H9 (cell line): ENCODE results near the gene BCAS1. TPM values are rescaled to one million over a fixed set of nuclear protein-coding genes. Genes with fewer than 3 reads are reported as not detected.

Source experiments
- DNase-seq: peaks from one replicate; pipeline ENCODE4 v3.0.0-alpha.2; 2017
- H2AFZ ChIP-seq: one replicate; pipeline ENCODE4 v1.6.1; 2013; ENCODE audit warnings: mild to moderate bottlenecking, low read length, control low read depth, moderate library complexity
- H2AK5ac ChIP-seq: 2 replicates; pipeline ENCODE4 v1.6.1; 2013; ENCODE audit warnings: low read length, control low read depth, mixed read lengths; ENCODE audit not compliant: insufficient read length
- H2BK120ac ChIP-seq: one replicate; pipeline ENCODE4 v1.6.1; 2013; ENCODE audit warnings: low read depth, mild to moderate bottlenecking, low read length, control low read depth, inconsistent platforms; ENCODE audit not compliant: poor library complexity, severe bottlenecking
- H2BK12ac ChIP-seq: 2 replicates; pipeline ENCODE4 v1.6.1; 2013; ENCODE audit warnings: low read length, control low read depth, mixed read lengths, low read depth; ENCODE audit not compliant: insufficient read length
- H2BK15ac ChIP-seq: 2 replicates; pipeline ENCODE4 v1.6.1; 2013; ENCODE audit warnings: low read depth, low read length, control low read depth
- H2BK20ac ChIP-seq: one replicate; pipeline ENCODE4 v1.6.1; 2013; ENCODE audit warnings: low read depth, mild to moderate bottlenecking, low read length, control low read depth, inconsistent platforms; ENCODE audit not compliant: poor library complexity, severe bottlenecking
- H2BK5ac ChIP-seq: 2 replicates; pipeline ENCODE4 v1.6.1; 2013; ENCODE audit warnings: low read length, control low read depth, mixed read lengths; ENCODE audit not compliant: insufficient read length
- H3K14ac ChIP-seq: 2 replicates; pipeline ENCODE4 v1.6.1; 2013; ENCODE audit warnings: low read length, control low read depth; ENCODE audit not compliant: insufficient read depth
- H3K18ac ChIP-seq: 2 replicates; pipeline ENCODE4 v1.6.1; 2013; ENCODE audit warnings: low read depth, mild to moderate bottlenecking, mixed read lengths, low read length, control low read depth; ENCODE audit not compliant: insufficient read length
- H3K23ac ChIP-seq: 2 replicates; pipeline ENCODE4 v1.6.1; 2013; ENCODE audit warnings: low read length, control low read depth, mixed read lengths, low read depth; ENCODE audit not compliant: insufficient read length
- H3K23me2 ChIP-seq: 2 replicates; pipeline ENCODE4 v1.6.1; 2013; ENCODE audit warnings: low read depth, mild to moderate bottlenecking, mixed read lengths, low read length, control low read depth; ENCODE audit not compliant: insufficient read length, poor library complexity, severe bottlenecking
- H3K27ac ChIP-seq: 2 replicates; pipeline ENCODE4 v1.5.1; 2013; ENCODE audit warnings: low read length, control low read depth, mixed read lengths, low read depth; ENCODE audit not compliant: insufficient read length
- H3K27me3 ChIP-seq: 2 replicates; pipeline ENCODE4 v1.6.1; 2013; ENCODE audit warnings: low read length, control low read depth, inconsistent platforms; ENCODE audit not compliant: insufficient read depth
- H3K4ac ChIP-seq: 2 replicates; pipeline ENCODE4 v1.6.1; 2013; ENCODE audit warnings: low read depth, mild to moderate bottlenecking, control low read depth, inconsistent platforms, low read length, moderate library complexity
- H3K4me1 ChIP-seq: 2 replicates; pipeline ENCODE4 v1.6.1; 2013; ENCODE audit warnings: low read length, control low read depth, inconsistent platforms; ENCODE audit not compliant: insufficient read depth
- H3K4me2 ChIP-seq: 2 replicates; pipeline ENCODE4 v1.6.1; 2013; ENCODE audit warnings: low read length, control low read depth, mixed read lengths; ENCODE audit not compliant: insufficient read length, insufficient read depth
- H3K56ac ChIP-seq: 2 replicates; pipeline ENCODE4 v1.6.1; 2013; ENCODE audit warnings: low read depth, mild to moderate bottlenecking, mixed read lengths, low read length, control low read depth; ENCODE audit not compliant: insufficient read length
- H3K79me1 ChIP-seq: 2 replicates; pipeline ENCODE4 v1.6.1; 2013; ENCODE audit warnings: low read depth, mild to moderate bottlenecking, moderate library complexity, low read length, control low read depth, inconsistent platforms; ENCODE audit not compliant: insufficient read depth, poor library complexity, severe bottlenecking
- H3K79me2 ChIP-seq: 2 replicates; pipeline ENCODE4 v1.6.1; 2013; ENCODE audit warnings: low read length, control low read depth, inconsistent platforms; ENCODE audit not compliant: insufficient read depth
- H3K9ac ChIP-seq: 2 replicates; pipeline ENCODE4 v1.6.1; 2013; ENCODE audit warnings: low read length, control low read depth, mixed read lengths; ENCODE audit not compliant: insufficient read length; ENCODE audit errors: extremely low read depth
- H3K9me3 ChIP-seq: one replicate; pipeline ENCODE4 v1.6.1; 2013; ENCODE audit warnings: low read depth, low read length, inconsistent platforms; ENCODE audit not compliant: control insufficient read depth
- H3T11ph ChIP-seq: one replicate; pipeline ENCODE4 v1.6.1; 2013; ENCODE audit warnings: mild to moderate bottlenecking, low read length, control low read depth, inconsistent platforms
- H4K20me1 ChIP-seq: one replicate; pipeline ENCODE4 v1.6.1; 2013; ENCODE audit not compliant: control insufficient read depth, insufficient read length, insufficient read depth
- H4K5ac ChIP-seq: 2 replicates; pipeline ENCODE4 v1.6.1; 2013; ENCODE audit warnings: low read depth, mild to moderate bottlenecking, mixed read lengths, low read length, control low read depth; ENCODE audit not compliant: insufficient read length
- H4K8ac ChIP-seq: replicated peaks from 2 replicates; pipeline ENCODE4 v1.6.1; 2013; ENCODE audit warnings: low read length, control low read depth, mixed read lengths, low read depth; ENCODE audit not compliant: insufficient read length
- H4K91ac ChIP-seq: 2 replicates; pipeline ENCODE4 v1.6.1; 2013; ENCODE audit warnings: low read depth, mild to moderate bottlenecking, moderate library complexity, mixed read lengths, low read length, control low read depth; ENCODE audit not compliant: insufficient read length
- H3K27ac Mint-ChIP-seq, 3 experiments: 2 replicates in 2 of 3; 3 replicates in 1 of 3; pipeline ENCODE4 v1.8.0; 2020 to 2021; ENCODE audit warnings: mixed read lengths in 3 of 3, mild to moderate bottlenecking in 1 of 3, moderate library complexity in 1 of 3
- H3K27me3 Mint-ChIP-seq: 2 replicates; pipeline ENCODE4 v1.8.0; 2021; ENCODE audit warnings: low read depth, mild to moderate bottlenecking, moderate library complexity, mixed read lengths
- H3K36me3 Mint-ChIP-seq, 3 experiments: 2 replicates in 2 of 3; 3 replicates in 1 of 3; pipeline ENCODE4 v1.8.0; 2020 to 2021; ENCODE audit warnings: low read depth in 3 of 3, mixed read lengths in 3 of 3; ENCODE audit not compliant: insufficient read depth in 1 of 3
- H3K4me1 Mint-ChIP-seq, 2 experiments: 2 replicates each; pipeline ENCODE4 v1.8.0; 2020; ENCODE audit warnings: mixed read lengths in 2 of 2
- H3K4me3 Mint-ChIP-seq, 2 experiments: 2 replicates in 1 of 2; 3 replicates in 1 of 2; pipeline ENCODE4 v1.8.0; 2020 to 2021; ENCODE audit warnings: mild to moderate bottlenecking in 2 of 2, mixed read lengths in 2 of 2, moderate library complexity in 1 of 2
- H3K9me3 Mint-ChIP-seq, 2 experiments: 2 replicates in 1 of 2; 3 replicates in 1 of 2; pipeline ENCODE4 v1.8.0; 2020; ENCODE audit warnings: mild to moderate bottlenecking in 2 of 2, mixed read lengths in 2 of 2, moderate library complexity in 1 of 2
- CTCF ChIP-seq: fragments of 200-600 bp; sonication (generic); conservative IDR thresholded peaks from 3 replicates; pipeline ENCODE4 v1.8.0; 2021; ENCODE audit warnings: antibody characterized with exemption, mild to moderate bottlenecking
- WGBS: extraction: QIAGEN DNeasy Blood & Tissue Kit; methylation state at CpG from one replicate; pipeline ENCODE4 v1.1.7; 2013; ENCODE audit warnings: missing lambda C conversion rate, low lambda C conversion rate, mixed read lengths; ENCODE audit not compliant: insufficient read length; ENCODE audit errors: extremely low coverage; 5-methylcytosine and 5-hydroxymethylcytosine counted together
- total RNA-seq: library from RNA; stranded (reverse); gene quantifications from 2 replicates; pipeline ENCODE4 v1.2.1, GENCODE V29; 2021

Gene BCAS1
- total RNA-seq, 1 experiment from 2014 or later = 0.15 TPM

DNA sequence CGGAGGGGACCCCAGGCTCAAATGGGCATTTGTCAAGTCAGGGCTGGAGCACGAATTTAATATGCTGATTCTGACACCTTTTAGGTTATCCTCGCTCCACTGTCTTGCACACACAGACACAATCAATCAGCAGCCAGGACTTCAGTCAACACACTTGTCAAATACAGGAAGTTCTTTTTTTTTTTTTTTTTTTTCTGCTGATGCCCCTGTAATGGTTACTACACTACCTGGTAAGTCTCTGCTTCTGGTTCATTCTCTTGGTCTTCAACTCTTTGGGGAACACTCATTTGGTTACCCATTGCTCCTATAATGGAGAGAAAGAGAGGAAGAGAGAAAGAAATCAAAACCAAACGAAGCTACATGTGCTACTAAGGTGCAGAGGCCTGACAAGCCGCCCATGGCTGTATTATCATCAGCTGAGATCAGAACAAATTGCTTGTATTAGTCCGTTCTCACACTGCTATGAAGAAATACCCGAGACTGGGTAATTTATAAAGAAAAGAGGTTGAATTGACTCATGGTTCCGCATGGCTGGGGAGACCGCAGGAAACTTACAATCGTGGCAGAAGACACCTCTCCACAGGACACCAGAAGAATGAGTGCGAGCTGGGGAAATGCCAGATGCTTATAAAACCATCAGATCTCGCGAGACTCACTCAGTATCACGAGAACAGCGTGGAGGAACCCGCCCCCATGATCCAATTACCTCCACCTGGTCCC is 11.8 kb downstream of the BCAS1 start:
- Histone ChIP-seq H3K27me3 (no peaks in the 10 kb centered on the region), H4K91ac (no peak overlapping the region), H3K14ac (no peak overlapping the region), H4K20me1 (no peaks in the 10 kb centered on the region), H3K4me1 (no peaks in the 10 kb centered on the region), H2BK20ac (no peak overlapping the region), H3K56ac (no peak overlapping the region), H3K23ac (no peak overlapping the region), H3K23me2 (no peaks in the 10 kb centered on the region), H3K4ac (no peak overlapping the region), H3K4me2 (no peak overlapping the region), H3K9me3 (no peaks in the 10 kb centered on the region), H2AFZ (no peak overlapping the region), H3K27ac (no peak overlapping the region), H3K79me1 (no peaks in the 10 kb centered on the region), H3K18ac (no peak overlapping the region), H2BK15ac (no peak overlapping the region), H4K8ac (no peak overlapping the region), H2BK120ac (no peak overlapping the region), H4K5ac (no peak overlapping the region), H2AK5ac (no peak overlapping the region), H2BK12ac (no peak overlapping the region), H3K9ac (no peak overlapping the region), H3T11ph (no peak overlapping the region), H3K79me2 (no peaks in the 10 kb centered on the region), H2BK5ac (no peak overlapping the region)
- Mint-ChIP-seq H3K36me3 (no peaks in the 10 kb centered on the region), H3K4me3 (no peak overlapping the region), H3K27me3 (no peaks in the 10 kb centered on the region), H3K4me1 (peaks cover 0 to 2% of the 10 kb centered on the region in 2 experiments; a peak in 1 of 4 replicates), H3K27ac (no peak overlapping the region), H3K9me3 (no peaks in the 10 kb centered on the region)
- TF ChIP-seq CTCF = no peak
- WGBS = no CpG with 5 or more reads among the region's 16 CpGs
- no peak for DNase-seq
